GM19328 (cell line): ENCODE measurements around the gene DPP3.
"Not testable (repeated sequence)": the region's sequence is repeated elsewhere in the genome, so short reads cannot be mapped to it uniquely, and the experiment has no call there.

Experiments used
- ATAC-seq: cut with Tn5 transposase; IDR thresholded peaks from one replicate; pipeline ENCODE4 v1.9.1; 2021; ENCODE audit warnings: mild to moderate bottlenecking, moderate library complexity; ENCODE audit not compliant: unreplicated experiment

Gene DPP3

DNA sequence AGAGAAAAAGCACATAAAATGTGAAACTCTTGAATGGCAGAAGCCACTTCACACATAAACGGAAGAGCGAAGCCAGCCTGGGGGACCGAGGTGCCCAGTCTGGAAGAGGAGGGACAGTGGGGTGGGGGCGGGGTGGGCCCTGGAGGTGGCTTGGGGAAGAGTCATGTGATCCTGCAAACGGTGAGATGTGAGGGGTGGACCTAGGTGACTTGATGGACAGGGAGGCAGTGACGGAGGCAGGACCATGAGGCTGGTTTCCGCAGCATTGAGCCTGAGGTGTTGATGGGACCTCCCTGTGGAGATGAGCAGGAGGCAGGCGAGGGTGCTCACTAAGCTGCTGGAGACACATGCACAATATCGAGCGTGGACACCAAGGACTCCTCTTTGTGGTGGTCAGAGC lies 48.8 kb downstream of the DPP3 start:
- no peak for ATAC-seq

DNA sequence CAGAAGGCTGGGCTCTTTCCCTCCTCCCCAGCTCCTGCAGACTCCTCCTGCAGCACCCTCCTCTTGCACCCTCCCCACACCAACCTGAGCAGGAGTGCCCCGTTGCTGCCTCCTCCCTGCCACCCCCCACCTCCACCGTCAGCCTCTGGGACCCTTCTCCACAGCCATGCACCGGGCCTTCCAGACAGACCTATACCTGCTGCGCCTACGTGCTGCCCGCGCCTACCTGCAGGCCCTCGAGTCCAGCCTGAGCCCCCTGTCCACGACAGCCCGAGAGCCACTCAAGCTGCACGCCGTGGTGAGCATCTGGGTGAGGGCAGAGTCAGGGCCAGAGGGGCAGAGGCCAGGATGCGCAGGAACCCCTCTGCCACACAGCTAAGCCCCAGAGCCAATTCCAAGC lies 49.4 kb downstream of the DPP3 start:
- ATAC-seq = no peak

- ATAC-seq = no peak
Observed at GRCh38 chr11:66530927-66531709, 50.9 kb downstream of the DPP3 start.

DNA sequence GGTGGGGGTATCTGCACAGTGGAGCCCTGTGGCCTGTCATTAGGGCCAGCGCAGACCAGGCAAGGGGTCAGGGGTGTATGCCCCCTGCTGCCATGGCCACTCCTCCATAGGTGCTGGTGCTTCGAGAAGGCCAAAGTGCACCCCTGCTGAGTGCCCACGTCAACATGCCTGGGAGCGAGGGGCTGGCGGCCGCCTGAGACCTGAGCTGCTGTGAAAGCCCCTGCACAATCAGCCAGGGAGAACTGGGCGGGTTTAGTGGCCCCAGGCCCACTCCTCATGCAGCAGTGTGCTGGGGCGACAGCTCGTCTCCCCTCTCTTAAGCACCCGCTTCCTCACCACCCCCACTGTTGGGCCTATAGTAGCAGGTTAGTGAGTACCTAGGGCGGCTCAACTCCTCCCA lies 51.6 kb downstream of the DPP3 start:
- no peak for ATAC-seq

DNA sequence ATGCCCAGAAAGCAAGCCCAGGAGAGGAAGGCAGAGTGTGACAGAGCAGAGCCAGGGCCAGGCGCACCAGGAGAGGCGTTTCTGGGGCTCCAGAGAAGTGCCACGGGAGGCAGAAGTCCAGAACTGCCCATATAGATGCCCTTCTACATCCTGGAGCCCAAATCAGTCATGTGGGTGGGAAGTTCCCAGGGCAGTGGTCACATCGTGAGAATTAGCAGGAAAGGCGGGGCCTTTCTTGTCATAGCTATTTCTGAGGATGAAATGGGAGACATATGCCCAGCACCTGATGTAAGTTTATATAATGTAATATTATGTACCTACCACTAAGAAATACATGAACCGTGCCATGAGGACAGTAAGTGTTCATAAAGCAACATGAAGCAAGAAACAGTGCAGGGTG lies 52.5 kb downstream of the DPP3 start:
- ATAC-seq = no peak

DNA sequence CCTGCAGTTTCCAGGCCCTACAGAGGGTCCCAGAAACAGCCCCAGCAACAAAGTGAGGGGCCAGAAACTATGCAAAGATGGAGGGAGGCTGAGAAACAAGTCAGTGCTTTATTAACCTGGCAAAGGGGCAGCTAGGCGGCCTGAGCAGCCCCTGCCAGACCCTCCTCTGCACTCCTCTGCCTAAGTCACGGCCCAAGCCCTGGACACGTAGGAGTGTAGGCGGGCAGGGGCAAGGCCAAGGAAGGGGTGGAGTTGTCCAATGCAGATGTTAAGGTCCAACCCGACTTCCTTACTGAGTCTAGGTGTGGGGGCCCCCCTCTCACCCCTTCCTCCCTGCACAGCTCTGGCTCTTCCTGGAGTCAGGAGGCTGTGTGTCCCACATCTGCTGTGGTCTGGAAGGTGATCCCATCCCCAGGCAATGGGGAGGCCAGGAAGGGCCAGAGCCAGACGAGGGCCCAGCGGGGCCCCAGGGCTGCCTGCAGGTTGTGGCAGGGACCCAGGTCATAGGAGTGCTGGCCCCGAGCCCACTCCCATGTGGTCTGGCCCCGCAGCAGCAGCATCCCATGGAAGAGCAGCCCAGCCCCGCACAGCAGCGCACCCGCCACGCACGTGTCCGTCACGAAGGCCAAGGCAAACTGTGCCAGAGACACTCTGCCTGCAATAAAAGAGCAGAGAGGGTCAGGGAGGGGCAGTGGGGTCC lies 59.1 kb downstream of the DPP3 start:
- ATAC-seq = no peak

DNA sequence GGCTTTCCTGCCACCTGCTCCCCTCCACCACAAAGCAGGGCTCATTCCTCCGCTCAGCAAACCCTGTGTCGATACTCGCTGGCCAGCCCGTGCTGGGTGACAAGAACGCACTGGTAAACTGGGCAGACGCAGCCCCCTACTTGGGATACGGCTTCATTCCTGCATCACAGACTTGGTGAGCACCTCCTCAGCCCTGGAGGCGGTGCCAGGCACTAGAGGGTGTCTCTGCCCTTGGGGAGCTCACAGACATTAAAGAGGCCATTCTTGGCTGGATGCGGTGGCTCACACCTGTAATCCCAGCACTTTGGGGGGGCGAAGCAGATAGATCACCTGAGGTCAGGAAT lies 59.6 kb downstream of the DPP3 start:
- ATAC-seq = no peak

DNA sequence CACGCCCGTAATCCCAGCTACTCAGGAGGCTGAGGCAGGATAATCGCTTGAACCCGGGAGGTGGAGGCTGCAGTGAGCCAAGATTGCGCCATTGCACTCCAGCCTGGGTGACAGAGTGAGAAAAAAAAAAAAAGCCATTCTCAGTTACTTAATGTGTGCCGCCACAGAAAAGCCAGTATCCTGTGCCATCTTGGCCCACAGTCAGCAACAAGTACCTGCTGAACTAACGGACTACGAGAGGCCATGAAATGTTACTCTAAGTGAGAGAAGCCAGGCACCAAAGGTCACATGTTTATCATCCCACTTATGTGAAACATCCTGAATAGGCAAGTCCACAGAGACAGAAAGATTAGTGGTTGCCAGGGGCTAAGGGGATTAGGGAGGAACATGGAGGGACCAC lies 60.4 kb downstream of the DPP3 start:
- not testable (repeated sequence) for ATAC-seq

GRCh38 chr11:66541892-66542291 lies 61.7 kb downstream of the DPP3 start:
- ATAC-seq = no peak

- no peak for ATAC-seq
Observed at GRCh38 chr11:66542362-66542761, 62.1 kb downstream of the DPP3 start.

GRCh38 chr11:66543263-66544107 lies 63.3 kb downstream of the DPP3 start:
- no peak for ATAC-seq

- ATAC-seq = not testable (repeated sequence)
Observed at GRCh38 chr11:66544952-66545351, 64.7 kb downstream of the DPP3 start.

DNA sequence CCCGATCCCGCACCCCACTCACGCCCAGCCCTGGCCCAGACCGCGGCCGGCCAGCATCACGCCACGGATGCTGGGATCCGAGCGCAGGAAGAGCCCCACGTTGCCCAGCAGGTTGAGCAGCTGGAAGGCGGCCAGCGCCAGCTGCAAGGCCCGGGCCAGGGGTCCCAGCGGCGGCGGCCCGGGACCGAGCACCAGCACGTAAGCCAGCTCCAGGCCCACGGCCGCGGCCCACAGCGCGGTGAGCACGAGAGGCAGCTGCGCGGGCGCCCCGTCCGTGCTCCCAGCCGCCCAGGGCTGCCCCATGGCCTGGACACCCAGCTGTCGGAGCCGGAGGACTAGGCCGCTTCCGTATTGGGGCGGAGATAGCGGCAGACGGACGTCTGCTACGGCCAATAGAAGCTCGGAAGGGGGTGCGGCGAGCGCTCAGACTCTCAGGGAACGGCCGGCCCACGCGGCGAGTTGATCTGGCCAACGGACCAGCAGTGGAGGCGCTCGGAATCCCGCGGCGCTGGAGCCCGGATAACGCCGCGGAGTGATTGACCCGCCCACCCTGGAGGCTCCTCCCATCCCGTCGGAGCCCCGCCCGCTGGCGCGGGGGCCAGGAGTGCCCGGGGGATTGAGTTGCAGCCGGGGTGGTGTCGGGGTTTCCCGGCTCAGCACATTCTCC lies 65.6 kb downstream of the DPP3 start, which contains the start of gene ZDHHC24:
ZDHHC24 (minus strand) TSS at position 348 of the 667 bp plus-strand sequence; CDS start at position 303, 45 bp downstream.
- ATAC-seq = peak; percentile 79

DNA sequence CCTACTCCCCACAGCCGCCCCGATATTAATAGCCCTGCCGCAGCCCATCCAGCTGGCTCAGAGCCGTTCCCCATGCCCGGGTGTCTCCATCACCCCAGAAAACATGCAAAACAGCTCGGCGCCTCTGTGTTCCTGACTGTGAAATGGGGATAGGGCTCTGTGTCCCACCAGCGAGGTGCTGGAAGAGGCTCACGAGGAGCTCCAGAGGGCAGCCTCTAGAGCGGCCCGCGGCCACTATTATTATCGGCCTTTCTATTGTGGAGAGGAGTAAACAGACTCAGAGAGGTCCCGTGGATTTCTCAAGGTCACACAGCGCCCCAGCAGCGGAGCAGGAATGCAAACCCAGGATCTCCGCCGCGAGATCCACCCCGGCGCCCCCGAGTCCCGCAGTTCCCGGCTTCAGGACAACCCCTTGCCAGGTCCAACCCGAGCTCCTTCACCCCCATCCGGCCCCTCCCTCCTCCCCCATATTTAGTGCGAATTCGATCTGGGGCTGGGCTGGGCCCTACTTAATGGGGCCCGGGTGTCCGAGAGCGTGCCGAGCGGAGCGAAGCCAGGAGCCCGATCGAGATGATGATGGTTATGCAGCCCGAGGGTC lies 66.2 kb downstream of the DPP3 start, which contains the start of gene ACTN3:
ACTN3 (plus strand) TSS at position 536 of the 598 bp plus-strand sequence; CDS start at position 571, 35 bp downstream.
- no peak for ATAC-seq

- ATAC-seq = no peak
Observed at GRCh38 chr11:66546966-66547661, 66.9 kb downstream of the DPP3 start.

DNA sequence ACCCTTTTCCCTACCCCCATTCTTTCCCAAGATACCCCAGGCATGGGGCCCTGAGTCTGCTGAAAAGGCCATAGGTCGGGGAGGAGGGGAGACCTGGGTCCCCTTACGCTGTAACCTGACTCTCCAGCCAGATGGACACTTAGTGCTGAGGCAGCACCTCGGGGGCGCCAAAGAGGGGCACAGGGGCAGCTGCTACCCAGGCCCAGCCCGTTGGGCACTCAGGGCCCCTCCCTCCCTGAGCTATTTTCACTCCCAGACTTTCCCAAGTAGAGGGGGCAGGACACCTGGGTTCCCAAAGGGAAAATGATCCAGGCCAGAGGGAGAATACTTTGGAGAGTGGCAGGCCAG lies 67.4 kb downstream of the DPP3 start:
- ATAC-seq = no peak

GRCh38 chr11:66548041-66548440 lies 67.8 kb downstream of the DPP3 start:
- ATAC-seq = no peak

- ATAC-seq = no peak
Observed at GRCh38 chr11:66548774-66549630, 68.8 kb downstream of the DPP3 start.

DNA sequence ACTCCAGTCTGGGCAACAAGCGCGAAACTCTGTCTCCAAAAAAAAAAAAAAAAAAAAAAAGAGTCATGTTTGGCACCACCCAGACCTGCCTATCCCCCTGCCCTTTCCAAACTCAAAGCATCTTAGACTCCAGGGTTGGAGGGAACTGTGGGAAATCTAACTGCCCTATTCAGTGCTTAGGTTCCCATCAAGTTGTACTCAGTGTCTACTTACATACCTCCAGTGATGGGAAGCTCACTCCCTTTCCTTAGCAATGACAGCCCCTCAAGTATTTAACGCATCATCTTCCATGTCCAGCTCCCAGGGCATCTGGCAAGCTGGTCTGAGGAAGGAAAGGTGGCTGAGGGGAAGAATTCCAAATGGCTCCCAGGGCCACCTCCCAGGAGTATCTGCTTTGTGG lies 69.5 kb downstream of the DPP3 start:
- ATAC-seq = no peak
